ENCODE results near the gene CCL13. TPM values are rescaled to one million over a fixed set of nuclear protein-coding genes. Genes with fewer than 3 reads are reported as not detected.

Gene CCL13
- total RNA-seq, 2 experiments from 2014 or later, result not detected

- Mint-ChIP-seq H3K9me3 (no peaks in the 10 kb centered on the region), H3K27me3 (ENCODE audit: low read depth) (peaks cover 7% of the 10 kb centered on the region), H3K36me3 (ENCODE audit: low read depth) (no peaks in the 10 kb centered on the region), H3K27ac (no peak overlapping the region), H3K4me3 (no peak overlapping the region), H3K4me1 (ENCODE audit: low read depth) (peaks cover 8% of the 10 kb centered on the region)
- no peak for DNase-seq
- CTCF ChIA-PET, result interaction anchor here (8.9 kb wide), 1 partner anchor 163 kb away, joined by 241 read pairs; no protein-coding TSS in a partner anchor
- intact Hi-C loops (cut with micrococcal nuclease), result loop anchor here (10.0 kb wide), 1 partner anchor 591 kb away; no protein-coding TSS in a partner anchor
Measured at GRCh38 chr17:34365340-34365739, 9.1 kb downstream of the CCL13 start.

- no peak overlapping the region for H3K4me3 Mint-ChIP-seq
- no peak overlapping the region for H3K27ac Mint-ChIP-seq
- no peaks in the 10 kb centered on the region for H3K9me3 Mint-ChIP-seq
- no peaks in the 10 kb centered on the region for H3K36me3 Mint-ChIP-seq (ENCODE audit: low read depth)
- intact Hi-C loops (cut with micrococcal nuclease), result loop anchor here (10.0 kb wide), 1 partner anchor 591 kb away; no protein-coding TSS in a partner anchor
- no peak for DNase-seq
- peaks cover 7% of the 10 kb centered on the region for H3K27me3 Mint-ChIP-seq (ENCODE audit: low read depth)
- CTCF ChIA-PET, result no interaction called here
- peaks cover 8% of the 10 kb centered on the region for H3K4me1 Mint-ChIP-seq (ENCODE audit: low read depth)
Measured at GRCh38 chr17:34366010-34366409, 9.7 kb downstream of the CCL13 start.

- DNase-seq, result no peak
- Mint-ChIP-seq H3K4me3 (no peak overlapping the region), H3K27ac (no peak overlapping the region), H3K27me3 (ENCODE audit: low read depth) (peaks cover 7% of the 10 kb centered on the region), H3K9me3 (no peaks in the 10 kb centered on the region), H3K4me1 (ENCODE audit: low read depth) (peaks cover 8% of the 10 kb centered on the region), H3K36me3 (ENCODE audit: low read depth) (no peaks in the 10 kb centered on the region)
- CTCF ChIA-PET, result no interaction called here
- intact Hi-C loops (cut with micrococcal nuclease), result loop anchor here (10.0 kb wide), 1 partner anchor 592 kb away; no protein-coding TSS in a partner anchor
Measured at GRCh38 chr17:34366529-34367107, 10.3 kb downstream of the CCL13 start.

GRCh38 chr17:34367486-34368195 lies 11.4 kb downstream of the CCL13 start:
- Mint-ChIP-seq H3K4me3 (no peak overlapping the region), H3K27me3 (ENCODE audit: low read depth) (peaks cover 5% of the 10 kb centered on the region), H3K36me3 (ENCODE audit: low read depth) (no peaks in the 10 kb centered on the region), H3K4me1 (ENCODE audit: low read depth) (peaks cover 8% of the 10 kb centered on the region), H3K9me3 (no peaks in the 10 kb centered on the region), H3K27ac (no peak overlapping the region)
- intact Hi-C loops (cut with micrococcal nuclease), result loop anchor here (10.0 kb wide), 1 partner anchor 593 kb away; no protein-coding TSS in a partner anchor
- CTCF ChIA-PET, result interaction anchor here (0.7 to 1.4 kb wide), 2 partner anchors 10 to 167 kb away, joined by 3 to 5 read pairs; no protein-coding TSS in a partner anchor
- no peak for DNase-seq

GRCh38 chr17:34368196-34368945 lies 12.1 kb downstream of the CCL13 start:
- no peak for DNase-seq
- peaks cover 5% of the 10 kb centered on the region for H3K27me3 Mint-ChIP-seq (ENCODE audit: low read depth)
- intact Hi-C loops (cut with micrococcal nuclease), result loop anchor here (10.0 kb wide), 1 partner anchor 594 kb away; no protein-coding TSS in a partner anchor
- peaks cover 8% of the 10 kb centered on the region for H3K4me1 Mint-ChIP-seq (ENCODE audit: low read depth)
- no peak overlapping the region for H3K4me3 Mint-ChIP-seq
- H3K27ac Mint-ChIP-seq, result no peak overlapping the region
- no peaks in the 10 kb centered on the region for H3K9me3 Mint-ChIP-seq
- CTCF ChIA-PET, result interaction anchor here (0.7 to 1.4 kb wide), 4 partner anchors 9 to 168 kb away, joined by 3 to 6 read pairs (median 4); no protein-coding TSS in a partner anchor
- no peaks in the 10 kb centered on the region for H3K36me3 Mint-ChIP-seq (ENCODE audit: low read depth)

- H3K4me3 Mint-ChIP-seq, result no peak overlapping the region
- no peaks in the 10 kb centered on the region for H3K36me3 Mint-ChIP-seq (ENCODE audit: low read depth)
- DNase-seq, result no peak
- H3K4me1 Mint-ChIP-seq (ENCODE audit: low read depth), result peaks cover 8% of the 10 kb centered on the region
- peaks cover 5% of the 10 kb centered on the region for H3K27me3 Mint-ChIP-seq (ENCODE audit: low read depth)
- H3K9me3 Mint-ChIP-seq, result no peaks in the 10 kb centered on the region
- no peak overlapping the region for H3K27ac Mint-ChIP-seq
- CTCF ChIA-PET, result interaction anchor here (0.9 to 1.4 kb wide), 3 partner anchors 8 to 168 kb away, joined by 3 to 6 read pairs (median 5); no protein-coding TSS in a partner anchor
- intact Hi-C loops (cut with micrococcal nuclease), result loop anchor here (10.0 kb wide), 1 partner anchor 594 kb away; no protein-coding TSS in a partner anchor
Measured at GRCh38 chr17:34368946-34369500, 12.7 kb downstream of the CCL13 start.

- intact Hi-C loops (cut with micrococcal nuclease), result loop anchor here (10.0 kb wide), 1 partner anchor 595 kb away; no protein-coding TSS in a partner anchor
- H3K27ac Mint-ChIP-seq, result no peak overlapping the region
- H3K4me3 Mint-ChIP-seq, result no peak overlapping the region
- no peaks in the 10 kb centered on the region for H3K9me3 Mint-ChIP-seq
- no peaks in the 10 kb centered on the region for H3K36me3 Mint-ChIP-seq (ENCODE audit: low read depth)
- peaks cover 5% of the 10 kb centered on the region for H3K27me3 Mint-ChIP-seq (ENCODE audit: low read depth)
- DNase-seq, result no peak
- H3K4me1 Mint-ChIP-seq (ENCODE audit: low read depth), result peaks cover 8% of the 10 kb centered on the region
- CTCF ChIA-PET, result interaction anchor here (0.9 to 1.3 kb wide), 3 partner anchors 8 to 65 kb away, joined by 3 to 6 read pairs (median 5); no protein-coding TSS in a partner anchor
Measured at GRCh38 chr17:34369571-34369970, 13.3 kb downstream of the CCL13 start.

- CTCF ChIA-PET, result interaction anchor here (1.3 kb wide), 1 partner anchor 9 kb away, joined by 5 read pairs; no protein-coding TSS in a partner anchor
- H3K4me3 Mint-ChIP-seq, result no peak overlapping the region
Measured at GRCh38 chr17:34370376-34370996, 14.2 kb downstream of the CCL13 start.

GRCh38 chr17:34370997-34371395 lies 14.7 kb downstream of the CCL13 start:
- Mint-ChIP-seq H3K9me3 (no peaks in the 10 kb centered on the region), H3K4me3 (no peak overlapping the region), H3K4me1 (ENCODE audit: low read depth) (no peaks in the 10 kb centered on the region), H3K27me3 (ENCODE audit: low read depth) (peaks cover 5% of the 10 kb centered on the region), H3K27ac (no peak overlapping the region), H3K36me3 (ENCODE audit: low read depth) (no peaks in the 10 kb centered on the region)
- DNase-seq, result no peak
- CTCF ChIA-PET, result interaction anchor here (2.2 kb wide), 1 partner anchor 9 kb away, joined by 21 read pairs; no protein-coding TSS in a partner anchor
- intact Hi-C loops (cut with micrococcal nuclease), result no loop called here

More at GRCh38 chr17:34370376-34370996, 14.2 kb downstream of the CCL13 start:
- Mint-ChIP-seq H3K9me3 (no peaks in the 10 kb centered on the region), H3K36me3 (ENCODE audit: low read depth) (no peaks in the 10 kb centered on the region), H3K4me1 (ENCODE audit: low read depth) (peaks cover 3% of the 10 kb centered on the region), H3K27ac (no peak overlapping the region), H3K27me3 (ENCODE audit: low read depth) (peaks cover 5% of the 10 kb centered on the region)
- DNase-seq, result no peak
- intact Hi-C loops (cut with micrococcal nuclease), result no loop called here

- Mint-ChIP-seq H3K4me3 (no peak overlapping the region), H3K27ac (no peak overlapping the region), H3K36me3 (ENCODE audit: low read depth) (no peaks in the 10 kb centered on the region), H3K9me3 (no peaks in the 10 kb centered on the region), H3K4me1 (ENCODE audit: low read depth) (no peaks in the 10 kb centered on the region), H3K27me3 (ENCODE audit: low read depth) (peaks cover 3% of the 10 kb centered on the region)
- no peak for DNase-seq
- intact Hi-C loops (cut with micrococcal nuclease), result no loop called here
- CTCF ChIA-PET, result interaction anchor here (0.8 to 2.2 kb wide), 2 partner anchors 10 to 12 kb away, joined by 3 to 21 read pairs; no protein-coding TSS in a partner anchor
Measured at GRCh38 chr17:34371405-34372100, 15.3 kb downstream of the CCL13 start.

GRCh38 chr17:34374457-34374856 lies 18.2 kb downstream of the CCL13 start:
- H3K9me3 Mint-ChIP-seq, result no peaks in the 10 kb centered on the region
- H3K36me3 Mint-ChIP-seq (ENCODE audit: low read depth), result no peaks in the 10 kb centered on the region
- CTCF ChIA-PET, result interaction anchor here (1.2 kb wide), 1 partner anchor 12 kb away, joined by 5 read pairs; the partner anchor contains the start of gene CCL1
- no peak overlapping the region for H3K27ac Mint-ChIP-seq
- no peak overlapping the region for H3K4me3 Mint-ChIP-seq
- intact Hi-C loops (cut with micrococcal nuclease), result no loop called here
- DNase-seq, result no peak
- H3K27me3 Mint-ChIP-seq (ENCODE audit: low read depth), result peaks cover 4% of the 10 kb centered on the region
- peaks cover 12% of the 10 kb centered on the region for H3K4me1 Mint-ChIP-seq (ENCODE audit: low read depth)

Measured in activated naive CD4-positive, alpha-beta T cell treated with anti-CD3 and anti-CD28 coated beads for 36 hours (primary cell).